T-helper 9 cell (primary cell): Measurements from ENCODE around the gene TCP1.
A peak's percentile ranks its signal among the peaks of the same experiment; 100 is the strongest.
"Not testable (repeated sequence)": the region's sequence is repeated elsewhere in the genome, so short reads cannot be mapped to it uniquely, and the experiment has no call there.

ENCODE experiments used
- DNase-seq: peaks from one replicate; pipeline ENCODE4 v3.0.0-alpha.2; 2020

Gene TCP1

DNA sequence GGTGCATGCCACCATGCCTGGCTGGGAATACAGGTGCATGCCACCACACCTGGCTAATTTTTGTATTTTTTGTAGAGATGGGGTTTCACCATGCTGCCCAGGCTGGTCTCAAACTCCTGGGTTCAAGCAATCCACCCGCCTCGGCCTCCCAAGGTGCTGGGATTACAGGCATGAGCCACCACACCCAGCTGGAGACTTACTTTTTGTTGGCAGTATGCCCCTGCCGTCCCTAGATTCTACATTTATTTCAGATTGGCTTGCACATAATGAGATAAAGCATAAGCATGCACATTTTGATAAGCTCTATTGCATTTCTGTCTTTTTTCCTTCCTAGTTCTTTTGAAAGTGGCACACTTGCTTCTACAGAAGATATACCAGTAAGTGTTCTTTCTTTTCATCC is 27.4 kb upstream of the TCP1 start:
- DNase-seq: not testable (repeated sequence)

DNA sequence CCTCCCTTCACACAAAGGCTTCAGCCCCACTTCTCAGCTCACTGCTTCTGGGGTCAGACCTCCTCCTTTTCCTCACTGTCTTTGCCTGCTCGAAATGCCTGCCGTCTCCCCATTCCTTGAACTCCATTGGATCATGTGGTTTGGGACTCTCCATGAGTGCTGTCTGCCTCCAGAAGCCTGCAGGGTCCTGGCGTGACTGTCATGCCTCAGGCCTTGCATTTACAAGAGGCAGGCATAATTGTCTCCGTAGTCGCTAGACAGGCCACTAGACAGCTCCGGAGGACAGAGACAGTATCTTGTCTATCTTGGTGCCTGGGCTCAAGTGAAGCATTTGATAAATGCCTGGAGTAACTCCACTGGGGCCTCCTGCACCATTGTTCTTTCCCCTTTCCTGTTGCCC is 26.0 kb upstream of the TCP1 start:
- no peak for DNase-seq

- DNase-seq: no peak
Observed at GRCh38 chr6:159813781-159814180, 24.4 kb upstream of the TCP1 start.

- no peak for DNase-seq
Observed at GRCh38 chr6:159809149-159809548, 19.7 kb upstream of the TCP1 start.

DNA sequence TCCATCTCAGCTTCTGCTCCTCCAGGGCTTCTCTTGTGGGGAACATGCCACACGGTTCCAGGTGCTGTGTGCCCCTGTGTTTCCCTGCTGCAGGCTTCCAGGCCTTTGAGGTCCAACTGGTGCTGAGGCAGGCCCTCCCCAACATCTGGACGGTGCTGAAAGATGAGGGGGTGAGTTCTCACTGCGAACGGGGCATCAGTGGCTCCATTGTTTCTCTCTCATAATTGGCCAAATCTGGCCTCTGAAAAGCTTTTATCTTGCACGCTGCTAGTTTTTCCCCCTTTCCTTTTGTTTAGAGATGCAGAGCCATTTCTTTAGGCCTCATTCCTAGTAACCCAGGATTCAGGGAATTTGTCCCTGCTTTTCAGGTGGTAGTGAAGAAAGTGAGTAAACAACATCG is 19.2 kb upstream of the TCP1 start:
- DNase-seq: no peak

DNA sequence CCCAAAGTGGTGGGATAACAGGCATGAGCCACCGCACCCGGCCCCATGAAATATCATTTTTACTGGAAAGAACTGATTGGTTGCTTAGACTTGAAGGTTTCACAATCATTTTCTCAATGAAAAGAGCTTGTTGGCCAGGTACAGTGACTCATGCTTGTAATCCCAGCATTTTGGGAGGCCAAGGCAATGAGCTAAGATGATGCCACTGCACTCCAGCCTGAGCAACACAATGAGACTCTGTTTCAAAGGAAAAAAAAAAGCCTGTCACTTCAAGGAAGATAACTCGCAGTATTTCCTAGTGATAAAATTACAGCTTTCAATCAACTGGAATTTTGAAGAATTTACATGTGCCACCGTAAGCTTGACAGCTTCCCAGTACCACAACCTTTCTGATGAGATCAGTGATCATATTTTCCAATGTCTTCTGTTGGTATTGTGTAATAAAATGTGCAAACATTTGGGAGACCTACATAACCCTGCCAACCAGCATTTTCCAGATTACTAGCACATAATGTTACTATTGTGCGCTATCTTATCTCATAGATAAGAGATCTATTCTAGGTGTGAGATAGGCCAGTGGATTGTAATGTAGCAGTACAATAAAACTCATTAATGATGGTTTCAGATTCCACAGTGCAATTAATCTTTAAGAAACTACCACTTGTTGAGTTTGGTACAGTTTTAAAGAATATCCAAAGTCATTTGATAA is 17.9 kb upstream of the TCP1 start:
- no peak for DNase-seq

DNA sequence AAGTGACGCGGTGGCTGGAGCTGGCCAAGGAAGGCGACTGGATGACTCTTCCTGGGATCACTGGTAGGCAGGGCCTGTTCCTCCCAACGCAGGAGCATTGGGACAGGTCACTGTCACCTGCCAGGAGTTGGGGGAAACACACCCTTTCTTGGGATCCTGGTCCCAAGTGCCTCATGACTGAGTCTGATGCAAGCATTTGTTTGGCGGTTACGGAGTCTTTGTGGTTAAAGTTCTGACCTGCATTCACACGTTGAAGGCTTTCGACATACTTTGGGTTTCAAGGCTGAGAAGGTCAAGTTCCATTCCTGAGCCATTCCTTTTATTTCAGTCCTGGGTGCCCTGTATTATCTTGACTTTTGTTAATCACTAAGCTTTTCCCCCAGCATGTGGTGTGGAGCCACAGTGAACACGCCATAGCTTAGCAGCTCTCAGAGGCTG is 16.6 kb upstream of the TCP1 start:
- no peak for DNase-seq

DNA sequence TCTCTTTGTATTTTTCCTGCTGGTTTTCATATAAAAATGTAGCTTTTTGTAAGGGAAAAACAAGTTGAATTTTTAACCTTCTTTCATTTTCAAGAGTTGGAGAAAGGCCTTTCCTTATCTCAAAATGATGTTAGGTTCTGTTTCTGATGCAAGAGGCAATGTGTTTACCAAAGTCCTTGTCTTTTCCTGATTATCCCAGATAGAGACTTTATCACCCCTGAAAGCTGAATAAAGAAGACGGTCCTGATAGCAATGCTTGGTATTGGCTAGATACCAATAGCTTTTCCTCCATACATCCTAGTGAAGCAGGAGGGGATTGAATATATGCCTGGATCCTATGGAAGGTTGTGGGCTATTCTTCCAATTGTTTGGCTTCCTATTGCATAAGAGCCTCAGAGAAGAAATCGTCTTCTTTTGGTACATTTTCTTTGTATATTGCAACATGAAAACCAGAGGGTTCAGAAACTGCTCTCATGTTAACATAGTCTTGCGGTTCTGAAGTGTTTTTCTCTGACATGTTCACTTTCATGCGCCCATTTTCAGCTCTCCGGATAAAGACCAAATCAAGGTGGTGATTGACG is 16.1 kb upstream of the TCP1 start:
- no peak for DNase-seq

GRCh38 chr6:159804504-159804903 is 15.1 kb upstream of the TCP1 start:
- DNase-seq: no peak

DNA sequence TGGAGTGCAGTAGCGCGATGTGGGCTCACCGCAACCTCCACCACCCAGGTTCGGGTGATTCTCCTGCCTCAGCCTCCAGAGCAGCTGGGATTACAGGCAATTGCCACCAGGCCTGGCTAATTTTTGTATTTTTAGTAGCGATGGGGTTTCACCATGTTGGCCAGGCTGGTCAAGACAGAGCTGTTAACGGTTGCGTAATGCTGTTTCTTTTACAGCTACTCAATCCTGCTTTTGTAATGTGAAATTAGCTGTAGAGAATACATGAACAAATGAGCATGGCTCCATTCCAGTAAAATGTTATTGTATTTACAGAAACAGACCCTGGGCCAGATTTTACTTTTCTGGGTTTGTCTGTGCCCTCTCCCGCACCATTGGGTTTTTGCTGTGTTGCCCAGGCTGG is 12.5 kb upstream of the TCP1 start:
- no peak for DNase-seq

DNA sequence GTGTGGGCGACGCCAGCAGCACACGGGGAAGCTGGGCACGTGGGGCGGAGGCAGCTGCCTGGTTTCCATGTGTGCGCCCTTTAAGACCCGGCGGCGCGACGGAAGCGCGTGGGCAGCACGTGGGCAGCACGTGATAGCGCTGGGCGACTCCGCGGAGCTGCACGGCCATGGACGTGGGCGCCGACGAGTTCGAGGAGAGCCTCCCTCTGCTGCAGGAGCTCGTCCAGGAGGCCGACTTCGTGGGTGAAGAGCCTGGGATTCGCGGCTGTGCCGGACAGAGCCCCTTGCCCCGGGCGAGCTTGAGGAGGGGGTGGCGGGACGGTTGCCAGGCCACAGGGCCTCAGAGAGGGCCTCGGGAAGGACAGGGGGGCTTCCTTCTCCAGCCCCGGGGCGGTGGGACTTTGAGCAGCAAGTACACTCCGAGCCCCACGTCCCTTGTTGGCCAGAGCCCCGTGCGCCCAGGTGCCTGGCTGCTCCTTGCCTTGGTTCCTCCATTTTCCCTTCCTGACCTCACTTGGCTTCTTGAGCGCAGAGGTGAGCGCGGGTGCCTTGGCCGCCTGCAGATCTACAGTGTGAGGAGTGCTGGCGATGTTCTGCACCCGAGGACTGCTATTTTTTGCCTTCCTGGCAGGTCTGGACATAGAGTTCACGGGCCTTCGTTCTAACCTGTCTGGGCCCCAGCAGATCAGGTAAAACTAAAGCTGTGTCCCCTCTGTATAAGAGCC is 10.9 kb upstream of the TCP1 start, which contains the start of gene PNLDC1:
PNLDC1 (plus strand) TSS at position 136 of the 725 bp plus-strand sequence; CDS start at position 168, 32 bp downstream.
- DNase-seq: no peak

DNA sequence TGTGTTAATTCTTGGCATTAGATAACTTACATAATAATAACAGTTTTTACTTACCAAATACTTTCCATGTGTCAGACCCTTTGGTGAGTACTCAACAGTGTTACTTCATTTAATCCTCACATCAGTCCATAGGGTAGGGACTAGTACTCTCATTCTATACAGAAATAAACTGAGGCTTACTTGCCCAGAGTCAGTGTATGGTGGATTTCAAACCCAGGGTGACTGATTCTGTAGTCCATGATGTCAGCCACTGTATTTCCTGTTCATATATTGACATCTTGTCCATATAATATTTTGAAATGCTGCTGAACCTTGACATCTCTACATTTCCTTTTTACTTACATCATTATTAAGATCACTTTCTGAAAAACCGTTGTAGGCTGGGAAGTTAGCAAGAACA is 8.2 kb upstream of the TCP1 start:
- DNase-seq: no peak

DNA sequence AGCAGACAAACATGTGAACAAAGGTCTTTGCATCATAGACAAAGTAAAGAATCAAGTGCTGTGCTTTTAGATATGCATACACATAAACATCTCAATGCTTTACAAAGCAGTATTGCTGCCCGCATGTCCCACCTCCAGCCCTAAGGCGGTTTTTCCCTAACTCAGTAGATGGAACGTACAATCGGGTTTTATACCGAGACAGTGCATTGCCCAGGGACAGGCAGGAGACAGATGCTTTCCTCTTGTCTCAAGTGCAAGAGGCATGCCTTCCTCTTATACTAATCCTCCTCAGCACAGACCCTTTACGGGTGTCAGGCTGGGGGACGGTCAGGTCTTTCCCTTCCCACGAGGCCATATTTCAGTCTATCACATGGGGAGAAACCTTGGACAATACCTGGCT is 5.6 kb upstream of the TCP1 start:
- DNase-seq: not testable (repeated sequence)

- peak; percentile 10 for DNase-seq
Observed at GRCh38 chr6:159790956-159791598, 1.7 kb upstream of the TCP1 start.

GRCh38 chr6:159790149-159790955 is 950 bp upstream of the TCP1 start, which contains the start of gene MRPL18:
Gene MRPL18 (plus strand): TSS chr6:159790467. CDS start chr6:159790588, 121 bp downstream.
- peak; percentile 78 for DNase-seq

DNA sequence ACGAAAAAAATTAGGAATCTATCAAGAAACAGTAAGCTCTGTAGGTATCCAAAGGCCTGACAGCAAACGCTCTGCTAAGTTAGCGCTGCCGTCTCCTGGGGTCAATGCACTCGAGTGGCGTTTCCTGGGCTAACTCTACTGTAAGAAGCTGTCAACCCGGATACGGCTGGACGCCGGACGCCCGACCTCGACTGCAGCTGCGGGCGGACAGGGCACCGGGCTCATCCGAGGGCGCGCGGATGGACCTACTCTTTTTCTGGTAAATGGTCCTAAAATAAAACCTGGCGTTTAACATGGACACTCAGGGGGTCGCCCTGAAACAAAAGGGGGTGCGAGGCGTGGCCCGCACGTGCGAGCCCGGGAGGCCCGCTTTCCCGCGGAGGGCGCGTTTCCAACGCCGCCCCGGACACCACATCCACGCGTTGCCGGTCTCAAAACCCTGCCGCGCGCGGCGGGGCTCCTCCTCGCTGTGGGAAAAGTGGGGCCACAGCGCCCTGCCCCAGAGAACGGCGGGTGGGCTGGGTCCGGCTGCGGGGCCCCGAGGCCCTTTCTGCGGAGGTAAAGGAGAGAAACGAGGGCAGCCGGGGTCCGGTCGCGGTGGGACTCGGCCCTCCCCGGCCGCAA is 537 bp downstream of the TCP1 start:
- DNase-seq: peak; percentile 14

- DNase-seq: peak; percentile 5
Observed at GRCh38 chr6:159788276-159788675, 1.1 kb downstream of the TCP1 start.

- no peak for DNase-seq
Observed at GRCh38 chr6:159778542-159779103, 10.8 kb downstream of the TCP1 start.

DNA sequence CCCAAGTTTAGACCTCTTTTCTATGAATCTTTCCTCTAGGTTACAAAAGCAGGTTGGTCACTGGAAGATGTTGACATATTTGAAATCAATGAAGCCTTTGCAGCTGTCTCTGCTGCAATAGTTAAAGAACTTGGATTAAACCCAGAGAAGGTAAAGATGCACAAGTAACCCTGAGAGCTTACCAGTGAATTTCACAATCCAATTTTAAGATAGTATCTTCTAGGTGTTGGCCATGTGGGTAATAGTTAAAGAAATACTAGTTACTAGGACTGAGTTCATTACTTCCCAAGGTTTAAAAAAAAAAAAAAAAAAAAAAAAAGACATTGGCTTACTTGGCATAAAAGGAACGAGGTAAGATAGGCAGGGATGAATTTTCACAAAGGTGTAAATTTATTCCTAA is 11.3 kb downstream of the TCP1 start:
- no peak for DNase-seq

DNA sequence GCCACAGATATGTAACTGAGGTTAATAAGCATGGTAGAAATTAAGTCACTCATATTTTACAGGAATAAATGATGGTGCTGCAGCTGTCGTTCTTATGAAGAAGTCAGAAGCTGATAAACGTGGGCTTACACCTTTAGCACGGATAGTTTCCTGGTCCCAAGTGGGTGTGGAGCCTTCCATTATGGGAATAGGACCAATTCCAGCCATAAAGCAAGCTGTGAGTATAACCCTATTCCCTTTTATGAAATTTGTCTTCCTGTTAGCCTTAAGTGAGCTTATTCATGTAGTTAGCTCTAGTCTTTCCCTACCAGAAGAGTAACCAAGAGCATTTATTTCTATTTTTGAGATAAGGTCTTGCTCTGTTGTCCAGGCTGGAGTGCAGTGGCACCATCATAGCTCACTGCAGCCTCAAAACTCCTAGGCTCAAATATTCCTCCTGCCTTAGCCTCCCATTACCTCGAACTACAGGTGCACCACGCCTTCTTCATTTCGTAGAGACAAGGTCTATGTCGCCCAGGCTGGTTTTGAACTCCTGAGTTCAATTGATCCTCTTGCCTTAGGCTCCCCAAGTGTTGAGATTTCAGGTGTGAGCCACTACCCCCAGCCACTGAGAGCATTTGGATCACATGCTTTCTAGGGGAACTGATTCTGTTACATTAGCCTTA is 12.0 kb downstream of the TCP1 start:
- no peak for DNase-seq

GRCh38 chr6:159772196-159772595 is 17.2 kb downstream of the TCP1 start:
- no peak for DNase-seq
